ENCODE measurements around the gene TRIM24.

GRCh38 chr7:138538518-138538917 lies 78.5 kb downstream of the TRIM24 start:
- TF ChIP-seq CTCF (conservative IDR thresholded peaks at IDR 0.05) (no peak), ZFX (IDR thresholded peaks at IDR 0.05) (no peak)
